Hepatic stellate cell (primary cell): ENCODE measurements around the gene GAPDHS.

Experiments used
- DNase-seq: peaks from one replicate; pipeline ENCODE4 v3.0.0; 2011; ENCODE audit warnings: low spot score

The GAPDHS gene

GRCh38 chr19:35533201-35533821, at the start of gene GAPDHS:
GAPDHS (plus strand) TSS chr19:35533456; CDS start chr19:35533528, 72 bp downstream.
- no peak for DNase-seq

GRCh38 chr19:35484252-35485036, 48.8 kb upstream of the GAPDHS start:
- no peak for DNase-seq

GRCh38 chr19:35486268-35486708, 47.0 kb upstream of the GAPDHS start:
- DNase-seq: no peak

GRCh38 chr19:35487656-35488182, 45.5 kb upstream of the GAPDHS start:
- DNase-seq: no peak

- DNase-seq: no peak
Observed at GRCh38 chr19:35488677-35489076, 44.6 kb upstream of the GAPDHS start.

GRCh38 chr19:35490364-35490763, 42.9 kb upstream of the GAPDHS start, which contains the start of gene KRTDAP:
KRTDAP (minus strand) TSS chr19:35490464; CDS start chr19:35490442, 22 bp downstream.
- DNase-seq: no peak

GRCh38 chr19:35491836-35492360, 41.4 kb upstream of the GAPDHS start:
- no peak for DNase-seq

- DNase-seq: no peak
Observed at GRCh38 chr19:35493971-35494370, 39.3 kb upstream of the GAPDHS start.

GRCh38 chr19:35495107-35496064, 37.9 kb upstream of the GAPDHS start:
- DNase-seq: peak; percentile 91

GRCh38 chr19:35497406-35497805, 35.9 kb upstream of the GAPDHS start:
- DNase-seq: no peak

- no peak for DNase-seq
Observed at GRCh38 chr19:35498220-35498619, 35.0 kb upstream of the GAPDHS start.

GRCh38 chr19:35498984-35499527, 34.2 kb upstream of the GAPDHS start:
- DNase-seq: no peak

- no peak for DNase-seq
Observed at GRCh38 chr19:35500611-35501010, 32.6 kb upstream of the GAPDHS start.

- no peak for DNase-seq
Observed at GRCh38 chr19:35501684-35502083, 31.6 kb upstream of the GAPDHS start.

GRCh38 chr19:35502751-35503150, 30.5 kb upstream of the GAPDHS start:
- no peak for DNase-seq

- no peak for DNase-seq
Observed at GRCh38 chr19:35506011-35506410, 27.2 kb upstream of the GAPDHS start.

GRCh38 chr19:35507561-35507960, 25.7 kb upstream of the GAPDHS start:
- no peak for DNase-seq

- no peak for DNase-seq
Observed at GRCh38 chr19:35508129-35508528, 25.1 kb upstream of the GAPDHS start.

GRCh38 chr19:35509018-35509652, 24.1 kb upstream of the GAPDHS start:
- no peak for DNase-seq

GRCh38 chr19:35509861-35510625, 23.2 kb upstream of the GAPDHS start:
- peak; percentile 79 for DNase-seq
